Subcutaneous adipose tissue (tissue), 4 donors: ENCODE measurements around the gene CD55. TPM values are rescaled to one million over a fixed set of nuclear protein-coding genes. Genes with fewer than 3 reads are reported as not detected.

ENCODE experiments used
- total RNA-seq, 4 donors: library from RNA; depleted of rRNA; stranded (reverse); fragments of >200 nt; gene quantifications; one replicate each; pipeline ENCODE4 v1.1.0, GENCODE V29; 2016
- TF ChIP-seq, protein P1 (sequence below): fragments of 450-650 bp; IDR thresholded peaks from one replicate; pipeline ENCODE4 v1.5.1; 2016; ENCODE audit warnings: low read depth, mild to moderate bottlenecking, control low read depth, antibody characterized with exemption, moderate library complexity

Gene CD55
- total RNA-seq, 4 donors from 2014 or later: 29.6 to 105 (median 74.4) TPM

GRCh38 chr1:207315435-207315834 lies 6.0 kb upstream of the CD55 start:
- TF ChIP-seq, protein P1, sequence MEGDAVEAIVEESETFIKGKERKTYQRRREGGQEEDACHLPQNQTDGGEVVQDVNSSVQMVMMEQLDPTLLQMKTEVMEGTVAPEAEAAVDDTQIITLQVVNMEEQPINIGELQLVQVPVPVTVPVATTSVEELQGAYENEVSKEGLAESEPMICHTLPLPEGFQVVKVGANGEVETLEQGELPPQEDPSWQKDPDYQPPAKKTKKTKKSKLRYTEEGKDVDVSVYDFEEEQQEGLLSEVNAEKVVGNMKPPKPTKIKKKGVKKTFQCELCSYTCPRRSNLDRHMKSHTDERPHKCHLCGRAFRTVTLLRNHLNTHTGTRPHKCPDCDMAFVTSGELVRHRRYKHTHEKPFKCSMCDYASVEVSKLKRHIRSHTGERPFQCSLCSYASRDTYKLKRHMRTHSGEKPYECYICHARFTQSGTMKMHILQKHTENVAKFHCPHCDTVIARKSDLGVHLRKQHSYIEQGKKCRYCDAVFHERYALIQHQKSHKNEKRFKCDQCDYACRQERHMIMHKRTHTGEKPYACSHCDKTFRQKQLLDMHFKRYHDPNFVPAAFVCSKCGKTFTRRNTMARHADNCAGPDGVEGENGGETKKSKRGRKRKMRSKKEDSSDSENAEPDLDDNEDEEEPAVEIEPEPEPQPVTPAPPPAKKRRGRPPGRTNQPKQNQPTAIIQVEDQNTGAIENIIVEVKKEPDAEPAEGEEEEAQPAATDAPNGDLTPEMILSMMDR: no peak

DNA sequence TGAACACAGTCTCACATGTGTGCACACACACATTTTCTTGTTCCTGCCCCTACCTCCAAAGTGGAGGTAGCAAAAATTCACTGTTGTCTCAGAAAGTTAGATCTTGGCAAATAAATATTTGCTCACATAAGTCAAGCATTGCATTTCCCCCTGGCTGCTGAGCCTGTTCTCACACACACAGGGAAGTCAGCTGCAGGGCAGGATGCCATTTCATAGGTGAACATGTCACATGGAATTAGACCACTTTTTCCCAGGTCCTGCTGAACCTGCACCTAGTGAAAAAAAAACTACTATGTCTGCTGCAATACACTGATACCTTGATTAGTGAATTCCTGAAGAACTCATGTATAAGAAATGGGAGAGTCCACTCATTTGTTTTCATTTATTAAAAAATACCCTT lies 5.3 kb upstream of the CD55 start:
- TF ChIP-seq, protein P1: no peak

- TF ChIP-seq, protein P1: no peak
These were observed 4.7 kb upstream of the CD55 start for GRCh38 chr1:207316622-207317391.

DNA sequence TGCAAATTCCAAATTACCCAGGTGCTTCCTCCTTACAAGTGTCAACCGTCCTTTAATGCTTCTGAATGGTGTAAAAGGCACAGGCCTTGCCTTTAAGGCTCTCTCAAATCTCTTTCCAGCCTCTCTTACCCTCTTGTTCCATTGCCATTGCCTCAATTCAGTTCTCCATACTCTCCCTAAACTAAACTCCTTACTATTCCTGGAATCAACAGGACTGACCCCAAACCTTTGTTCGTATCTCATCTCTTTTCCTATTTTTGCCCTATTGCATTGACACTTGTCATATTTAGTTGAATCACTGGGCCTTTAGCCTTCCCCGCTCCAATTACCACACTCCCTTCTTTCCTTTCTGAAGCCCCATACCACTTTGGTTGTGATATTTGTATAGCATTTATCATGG lies 3.9 kb upstream of the CD55 start:
- TF ChIP-seq, protein P1: no peak

DNA sequence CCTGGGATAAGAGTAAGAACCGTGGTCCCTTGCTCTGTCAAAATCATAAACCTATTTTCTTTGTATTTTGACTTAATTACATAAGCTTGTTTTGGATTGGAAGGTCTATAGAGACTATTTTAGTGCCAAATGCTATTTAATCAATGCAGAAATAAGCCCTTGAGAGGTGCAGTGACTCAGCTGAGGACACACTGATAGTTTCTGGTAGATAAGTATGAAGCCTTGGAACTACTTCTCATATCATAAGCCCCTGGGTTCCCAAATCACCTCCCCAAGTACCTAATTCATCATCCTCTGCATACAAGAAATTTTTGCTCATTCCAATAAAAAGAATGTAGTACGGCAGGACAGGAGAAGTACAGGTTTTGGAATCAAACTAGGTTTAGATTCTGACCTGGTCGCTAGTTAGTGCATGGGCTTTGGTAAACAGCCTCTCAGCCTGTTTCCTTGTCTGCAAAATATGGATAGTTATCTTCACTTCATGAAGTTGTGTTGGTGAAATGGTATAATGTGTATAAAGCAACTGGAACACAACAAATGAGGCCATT lies 3.3 kb upstream of the CD55 start:
- TF ChIP-seq, protein P1: no peak

GRCh38 chr1:207319199-207319598 lies 2.3 kb upstream of the CD55 start:
- TF ChIP-seq, protein P1: no peak

- TF ChIP-seq, protein P1: no peak
These were observed 540 bp downstream of the CD55 start for GRCh38 chr1:207321790-207322645.
